Measurements from ENCODE around the gene PRR13. TPM values are rescaled to one million over a fixed set of nuclear protein-coding genes. Genes with fewer than 3 reads are reported as not detected.

PRR13 gene
- total RNA-seq, 3 donors from 2014 or later (not counting 1 experiment from before 2014, with no cell fraction given): 214 to 233 (median 231) TPM

DNA sequence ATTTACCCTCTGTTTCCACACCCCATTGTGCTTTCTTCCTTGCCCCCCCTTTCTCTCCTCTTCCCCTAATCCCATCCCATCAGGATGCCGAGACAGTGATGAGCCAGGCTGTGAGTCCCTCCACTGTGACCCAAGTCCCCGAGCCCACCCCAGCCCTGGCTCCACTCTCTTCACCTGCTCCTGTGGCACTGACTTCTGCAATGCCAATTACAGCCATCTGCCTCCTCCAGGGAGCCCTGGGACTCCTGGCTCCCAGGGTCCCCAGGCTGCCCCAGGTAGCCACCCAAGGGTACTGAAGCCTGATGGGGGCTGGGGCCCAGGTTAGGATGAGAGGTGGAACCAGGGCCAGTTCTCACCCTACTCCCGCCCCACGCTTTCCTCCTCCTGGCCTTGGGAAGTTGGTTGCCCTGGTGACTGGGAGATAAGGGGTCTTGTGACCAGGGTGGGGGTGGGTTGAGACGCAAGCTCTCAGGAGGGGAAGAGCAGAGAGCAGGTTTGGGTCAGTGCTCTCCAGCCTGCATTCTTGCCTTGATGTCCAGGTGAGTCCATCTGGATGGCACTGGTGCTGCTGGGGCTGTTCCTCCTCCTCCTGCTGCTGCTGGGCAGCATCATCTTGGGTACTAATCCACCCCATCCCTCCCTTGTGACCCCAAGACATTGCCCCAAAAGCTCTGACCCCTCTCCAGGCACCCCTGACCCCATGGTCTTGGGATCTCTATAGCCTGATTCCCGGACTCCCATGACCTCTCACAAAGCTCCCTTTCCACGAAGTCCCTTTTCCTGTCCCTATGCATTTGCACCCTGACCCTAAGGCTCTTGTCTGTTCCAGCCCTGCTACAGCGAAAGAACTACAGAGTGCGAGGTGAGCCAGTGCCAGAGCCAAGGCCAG lies 16.7 kb upstream of the PRR13 start:
- H3K4me1 ChIP-seq (ENCODE audit: control insufficient read depth, insufficient read depth, low read length): peaks cover 4% of the 10 kb centered on the region
- Mint-ChIP-seq H3K36me3 (no peaks in the 10 kb centered on the region), H3K4me3 (no peak overlapping the region), H3K27me3 (ENCODE audit: low read depth in 2 of 2) (no peaks in the 10 kb centered on the region), H3K4me1 (peaks cover 0 to 6% of the 10 kb centered on the region in 2 donors), H3K27ac (no peak overlapping the region), H3K9me3 (no peaks in the 10 kb centered on the region)
- no peak overlapping the region for H3K27ac ChIP-seq (ENCODE audit: low read length)
- ATAC-seq (no peak), DNase-seq (no peak)
- TF ChIP-seq, protein P1, sequence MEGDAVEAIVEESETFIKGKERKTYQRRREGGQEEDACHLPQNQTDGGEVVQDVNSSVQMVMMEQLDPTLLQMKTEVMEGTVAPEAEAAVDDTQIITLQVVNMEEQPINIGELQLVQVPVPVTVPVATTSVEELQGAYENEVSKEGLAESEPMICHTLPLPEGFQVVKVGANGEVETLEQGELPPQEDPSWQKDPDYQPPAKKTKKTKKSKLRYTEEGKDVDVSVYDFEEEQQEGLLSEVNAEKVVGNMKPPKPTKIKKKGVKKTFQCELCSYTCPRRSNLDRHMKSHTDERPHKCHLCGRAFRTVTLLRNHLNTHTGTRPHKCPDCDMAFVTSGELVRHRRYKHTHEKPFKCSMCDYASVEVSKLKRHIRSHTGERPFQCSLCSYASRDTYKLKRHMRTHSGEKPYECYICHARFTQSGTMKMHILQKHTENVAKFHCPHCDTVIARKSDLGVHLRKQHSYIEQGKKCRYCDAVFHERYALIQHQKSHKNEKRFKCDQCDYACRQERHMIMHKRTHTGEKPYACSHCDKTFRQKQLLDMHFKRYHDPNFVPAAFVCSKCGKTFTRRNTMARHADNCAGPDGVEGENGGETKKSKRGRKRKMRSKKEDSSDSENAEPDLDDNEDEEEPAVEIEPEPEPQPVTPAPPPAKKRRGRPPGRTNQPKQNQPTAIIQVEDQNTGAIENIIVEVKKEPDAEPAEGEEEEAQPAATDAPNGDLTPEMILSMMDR (IDR thresholded peaks at IDR 0.05): no peak
- WGBS (ENCODE audit: insufficient coverage): 91% methylated on average over 9 of the region's 9 CpGs
- H3K36me3 ChIP-seq (ENCODE audit: control insufficient read depth, insufficient read depth, low read length): no peaks in the 10 kb centered on the region
- intact Hi-C loops (cut with micrococcal nuclease): loop anchor here (5.0 kb wide), 1 partner anchor 43 kb away; the partner anchor contains the start of gene SP1
- no peaks in the 10 kb centered on the region for H3K9me3 ChIP-seq (ENCODE audit: control insufficient read depth, insufficient read depth, low read length)
- no peaks in the 10 kb centered on the region for H3K27me3 ChIP-seq (ENCODE audit: control insufficient read depth, insufficient read depth, low read length)
- no peak overlapping the region for H3K4me3 ChIP-seq (ENCODE audit: low read length)

GRCh38 chr12:53425515-53426150 lies 15.9 kb upstream of the PRR13 start:
- Histone ChIP-seq H3K36me3 (ENCODE audit: control insufficient read depth, insufficient read depth, low read length) (no peaks in the 10 kb centered on the region), H3K27ac (ENCODE audit: low read length) (no peak overlapping the region), H3K9me3 (ENCODE audit: control insufficient read depth, insufficient read depth, low read length) (no peaks in the 10 kb centered on the region), H3K4me1 (ENCODE audit: control insufficient read depth, insufficient read depth, low read length) (peaks cover 4% of the 10 kb centered on the region), H3K27me3 (ENCODE audit: control insufficient read depth, insufficient read depth, low read length) (no peaks in the 10 kb centered on the region), H3K4me3 (ENCODE audit: low read length) (no peak overlapping the region)
- Mint-ChIP-seq H3K27ac (no peak overlapping the region), H3K4me3 (no peak overlapping the region), H3K4me1 (peaks cover 0 to 6% of the 10 kb centered on the region in 2 donors), H3K36me3 (no peaks in the 10 kb centered on the region), H3K9me3 (no peaks in the 10 kb centered on the region), H3K27me3 (ENCODE audit: low read depth in 2 of 2) (no peaks in the 10 kb centered on the region)
- DNase-seq (no peak), ATAC-seq (no peak)
- TF ChIP-seq, protein P1 (IDR thresholded peaks at IDR 0.05): no peak
- intact Hi-C loops (cut with micrococcal nuclease): no loop called here
- 90% methylated on average over 11 of the region's 11 CpGs for WGBS (ENCODE audit: insufficient coverage)

- Mint-ChIP-seq H3K4me3 (no peak overlapping the region), H3K27me3 (ENCODE audit: low read depth in 2 of 2) (no peaks in the 10 kb centered on the region), H3K36me3 (no peaks in the 10 kb centered on the region), H3K4me1 (no peaks in the 10 kb centered on the region), H3K27ac (no peak overlapping the region), H3K9me3 (no peaks in the 10 kb centered on the region)
- intact Hi-C loops (cut with micrococcal nuclease): no loop called here
- H3K4me3 ChIP-seq (ENCODE audit: low read length): no peak overlapping the region
- H3K4me1 ChIP-seq (ENCODE audit: control insufficient read depth, insufficient read depth, low read length): no peaks in the 10 kb centered on the region
- TF ChIP-seq, protein P1 (IDR thresholded peaks at IDR 0.05): no peak
- no peaks in the 10 kb centered on the region for H3K27me3 ChIP-seq (ENCODE audit: control insufficient read depth, insufficient read depth, low read length)
- WGBS (ENCODE audit: insufficient coverage): 88% methylated on average over 7 of the region's 7 CpGs
- no peaks in the 10 kb centered on the region for H3K36me3 ChIP-seq (ENCODE audit: control insufficient read depth, insufficient read depth, low read length)
- DNase-seq (no peak), ATAC-seq (no peak)
- no peak overlapping the region for H3K27ac ChIP-seq (ENCODE audit: low read length)
- H3K9me3 ChIP-seq (ENCODE audit: control insufficient read depth, insufficient read depth, low read length): no peaks in the 10 kb centered on the region
Measured at GRCh38 chr12:53427905-53428594, 13.5 kb upstream of the PRR13 start.
